Right atrium auricular region (tissue), 2 donors: Measurements from ENCODE around the gene BTNL8. TPM values are rescaled to one million over a fixed set of nuclear protein-coding genes. Genes with fewer than 3 reads are reported as not detected.

Experiments used
- DNase-seq: peaks from one replicate; pipeline ENCODE4 v3.0.0-alpha.2; 2019; ENCODE audit warnings: low spot score
- H3K27ac ChIP-seq, 2 donors: fragments of 200-600 bp; sonication (generic); 1 replicate in 1 of 2; 2 replicates in 1 of 2; pipeline ENCODE4 v1.5.1; 2016 to 2019
- H3K27me3 ChIP-seq, 2 donors: fragments of 200-600 bp; sonication (generic); one replicate each; pipeline versions ENCODE4 v1.5.1 to v1.6.0; 2017 to 2019
- H3K36me3 ChIP-seq: fragments of 200-600 bp; sonication (generic); one replicate; pipeline ENCODE4 v1.5.1; 2016
- H3K4me1 ChIP-seq, 2 donors: fragments of 200-600 bp; sonication (generic); one replicate each; pipeline versions ENCODE4 v1.5.1 to v1.6.0; 2017 to 2019
- H3K4me3 ChIP-seq, 2 donors: fragments of 200-600 bp; sonication (generic); 1 replicate in 1 of 2; 2 replicates in 1 of 2; pipeline ENCODE4 v1.5.1; 2017 to 2019; ENCODE audit warnings: mild to moderate bottlenecking in 1 of 2, moderate library complexity in 1 of 2
- H3K9me3 ChIP-seq, 2 donors: fragments of 200-600 bp; sonication (generic); one replicate each; pipeline ENCODE4 v1.5.1; 2019
- total RNA-seq, 2 donors: library from RNA; depleted of rRNA; stranded (reverse); fragments of >200 nt; gene quantifications; one replicate each; pipeline ENCODE4 v1.1.0, GENCODE V29; 2016
- TF ChIP-seq, protein P1 (sequence below), 2 donors: fragments of 200-600 bp; sonication (generic); IDR thresholded peaks; one replicate each; pipeline ENCODE4 v1.5.1; 2019; ENCODE audit warnings: antibody characterized with exemption in 2 of 2

Gene BTNL8
- total RNA-seq, 2 donors from 2014 or later: 0.48 to 0.59 TPM

DNA sequence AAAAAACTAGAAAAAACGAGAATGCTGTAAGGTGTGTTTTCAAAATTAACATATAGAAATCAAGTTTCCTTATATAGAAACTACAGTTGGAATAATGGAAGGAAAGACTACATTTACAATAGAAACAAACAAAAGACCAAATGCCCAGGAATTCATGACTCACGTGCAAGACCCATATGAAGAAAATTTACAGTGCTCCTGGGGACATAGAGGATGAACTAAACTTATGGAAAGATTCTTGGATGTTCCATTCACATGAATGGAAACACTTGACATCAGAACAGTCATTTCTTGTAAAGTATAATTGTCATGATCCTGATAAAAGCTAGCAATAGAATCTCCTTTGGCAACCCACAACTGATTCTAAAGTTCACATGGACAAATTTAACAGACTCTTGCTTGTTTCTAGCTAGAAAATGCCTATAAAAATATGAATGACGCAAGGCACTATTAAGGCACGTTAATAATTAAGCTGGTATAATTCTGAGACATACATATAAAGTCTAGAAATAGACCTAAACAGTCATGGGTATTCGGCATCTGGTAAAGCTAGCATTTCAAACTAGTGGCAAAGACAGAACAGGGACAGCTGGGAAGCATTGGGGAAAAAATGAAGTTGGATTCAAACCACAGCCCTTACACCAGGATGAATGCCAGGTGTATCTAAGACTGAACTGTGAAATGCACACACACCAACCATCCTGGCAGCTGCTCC, 32.8 kb upstream of the BTNL8 start:
- no peaks in the 10 kb centered on the region for H3K36me3 ChIP-seq
- no peak overlapping the region for H3K27ac ChIP-seq
- no peaks in the 10 kb centered on the region for H3K9me3 ChIP-seq
- H3K27me3 ChIP-seq: no peaks in the 10 kb centered on the region
- TF ChIP-seq, protein P1, sequence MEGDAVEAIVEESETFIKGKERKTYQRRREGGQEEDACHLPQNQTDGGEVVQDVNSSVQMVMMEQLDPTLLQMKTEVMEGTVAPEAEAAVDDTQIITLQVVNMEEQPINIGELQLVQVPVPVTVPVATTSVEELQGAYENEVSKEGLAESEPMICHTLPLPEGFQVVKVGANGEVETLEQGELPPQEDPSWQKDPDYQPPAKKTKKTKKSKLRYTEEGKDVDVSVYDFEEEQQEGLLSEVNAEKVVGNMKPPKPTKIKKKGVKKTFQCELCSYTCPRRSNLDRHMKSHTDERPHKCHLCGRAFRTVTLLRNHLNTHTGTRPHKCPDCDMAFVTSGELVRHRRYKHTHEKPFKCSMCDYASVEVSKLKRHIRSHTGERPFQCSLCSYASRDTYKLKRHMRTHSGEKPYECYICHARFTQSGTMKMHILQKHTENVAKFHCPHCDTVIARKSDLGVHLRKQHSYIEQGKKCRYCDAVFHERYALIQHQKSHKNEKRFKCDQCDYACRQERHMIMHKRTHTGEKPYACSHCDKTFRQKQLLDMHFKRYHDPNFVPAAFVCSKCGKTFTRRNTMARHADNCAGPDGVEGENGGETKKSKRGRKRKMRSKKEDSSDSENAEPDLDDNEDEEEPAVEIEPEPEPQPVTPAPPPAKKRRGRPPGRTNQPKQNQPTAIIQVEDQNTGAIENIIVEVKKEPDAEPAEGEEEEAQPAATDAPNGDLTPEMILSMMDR (IDR thresholded peaks at IDR 0.05): no peak
- no peaks in the 10 kb centered on the region for H3K4me1 ChIP-seq
- no peak overlapping the region for H3K4me3 ChIP-seq
- DNase-seq: no peak

DNA sequence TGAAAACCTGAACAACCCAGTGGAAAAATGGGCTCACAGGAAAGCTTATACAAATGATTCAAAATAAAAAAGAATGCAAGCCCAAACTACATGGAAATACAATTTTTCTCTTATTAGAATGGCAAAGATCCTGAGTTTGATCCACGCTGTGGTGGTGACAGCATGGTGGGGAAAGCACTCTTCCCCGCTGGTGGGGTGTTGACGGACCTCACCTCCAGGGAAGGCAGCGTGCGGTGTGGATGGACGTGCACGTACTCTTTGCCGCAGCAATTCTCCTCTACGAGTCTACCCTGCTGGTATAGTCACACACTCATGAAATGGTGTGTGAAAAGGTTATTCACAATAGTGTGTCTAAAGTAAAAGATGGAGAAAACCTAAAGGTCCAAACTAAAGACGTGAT, 32.0 kb upstream of the BTNL8 start:
- Histone ChIP-seq H3K9me3 (no peaks in the 10 kb centered on the region), H3K36me3 (no peaks in the 10 kb centered on the region), H3K27ac (no peak overlapping the region), H3K27me3 (no peaks in the 10 kb centered on the region), H3K4me1 (no peaks in the 10 kb centered on the region), H3K4me3 (no peak overlapping the region)
- DNase-seq: no peak
- TF ChIP-seq, protein P1 (IDR thresholded peaks at IDR 0.05): no peak

DNA sequence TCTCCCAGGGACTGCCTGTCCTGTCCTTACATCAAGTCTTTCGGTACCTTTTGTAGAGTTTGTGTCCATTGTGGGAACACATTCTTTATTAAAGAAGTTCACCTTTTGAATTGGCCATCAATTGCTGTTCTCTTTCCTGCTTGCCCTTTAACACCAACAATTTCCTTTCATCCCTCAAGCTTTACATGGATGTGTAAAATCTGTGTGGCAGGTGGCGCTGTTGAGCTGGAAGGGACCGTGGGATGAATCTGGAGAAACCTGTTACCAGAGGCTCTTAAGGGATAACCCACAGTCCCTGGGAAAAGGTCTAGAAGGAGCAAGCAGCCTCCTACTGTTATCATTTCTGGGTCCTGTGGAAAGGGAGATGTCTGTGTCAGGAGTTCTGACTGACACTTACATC, 30.0 kb upstream of the BTNL8 start:
- TF ChIP-seq, protein P1 (IDR thresholded peaks at IDR 0.05): peak; percentile 73 to 76

DNA sequence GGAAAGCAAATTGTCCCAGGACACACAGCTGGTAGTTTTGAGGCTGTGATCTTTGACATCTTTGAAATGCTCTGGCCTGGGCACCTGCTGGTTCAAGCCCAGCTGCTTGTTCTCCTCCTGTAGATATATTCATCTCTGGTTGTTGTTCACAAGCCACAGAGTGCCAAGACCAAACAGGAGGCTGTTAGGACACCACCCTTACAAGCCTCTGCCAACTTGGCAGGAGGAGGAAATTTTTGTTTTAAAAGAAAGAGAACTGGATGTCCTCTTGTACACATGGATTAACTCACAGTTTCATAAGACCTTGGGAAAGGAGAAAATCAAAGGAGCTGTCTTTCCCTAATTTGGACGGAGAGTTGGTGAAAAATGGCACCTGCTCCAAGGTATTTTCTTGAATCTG, 29.4 kb upstream of the BTNL8 start:
- H3K27ac ChIP-seq: no peak overlapping the region
- DNase-seq: no peak
- H3K4me1 ChIP-seq: no peaks in the 10 kb centered on the region
- H3K27me3 ChIP-seq: no peaks in the 10 kb centered on the region
- H3K9me3 ChIP-seq: no peaks in the 10 kb centered on the region
- H3K36me3 ChIP-seq: no peaks in the 10 kb centered on the region
- TF ChIP-seq, protein P1 (IDR thresholded peaks at IDR 0.05): no peak
- no peak overlapping the region for H3K4me3 ChIP-seq

More for the DNA sequence above, 30.0 kb upstream of the BTNL8 start:
- H3K27me3 ChIP-seq: no peaks in the 10 kb centered on the region
- no peaks in the 10 kb centered on the region for H3K36me3 ChIP-seq
- H3K27ac ChIP-seq: no peak overlapping the region
- no peak overlapping the region for H3K4me3 ChIP-seq
- no peaks in the 10 kb centered on the region for H3K4me1 ChIP-seq
- H3K9me3 ChIP-seq: no peaks in the 10 kb centered on the region
- peak; percentile 89 for DNase-seq

DNA sequence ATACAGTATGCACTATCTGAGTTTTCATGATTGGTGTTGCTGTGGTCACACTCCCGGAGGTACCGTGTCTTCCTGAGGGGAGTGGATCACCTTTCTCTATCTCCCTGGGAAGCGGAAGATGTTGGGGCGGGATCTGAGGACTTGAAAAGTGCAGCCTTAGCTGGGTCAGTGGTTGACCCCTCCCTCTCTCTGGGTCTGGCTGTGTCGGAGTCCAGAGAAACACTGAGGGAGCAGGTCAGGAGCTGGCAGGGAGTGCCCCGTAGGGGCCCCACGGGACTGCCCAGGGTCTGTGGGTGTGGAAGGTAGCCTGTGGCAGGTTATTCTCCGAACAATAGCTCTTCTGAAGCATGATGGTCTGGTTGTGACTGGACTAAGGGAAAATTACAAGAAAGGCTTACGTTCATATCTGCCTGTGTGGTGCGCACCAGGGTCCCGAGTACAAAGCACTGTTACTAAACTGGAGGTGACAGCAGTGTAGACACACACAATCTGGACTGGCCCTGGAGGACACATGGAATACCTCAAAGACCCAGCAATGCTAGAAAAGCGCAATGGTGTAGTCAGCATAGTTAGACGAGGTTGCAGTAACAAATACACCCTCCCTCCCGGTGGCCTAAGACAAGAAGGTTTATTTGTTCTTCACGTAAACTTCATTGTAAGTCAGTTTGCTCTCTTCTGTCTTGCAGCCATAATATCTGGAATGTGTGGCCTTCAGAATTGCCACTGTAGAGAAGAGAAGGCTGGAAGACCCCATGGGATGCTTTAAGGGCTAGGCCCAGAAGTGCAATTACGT, 28.5 kb upstream of the BTNL8 start:
- no peak for DNase-seq
- no peaks in the 10 kb centered on the region for H3K27me3 ChIP-seq
- H3K4me3 ChIP-seq: no peak overlapping the region
- H3K4me1 ChIP-seq: no peaks in the 10 kb centered on the region
- H3K36me3 ChIP-seq: no peaks in the 10 kb centered on the region
- H3K27ac ChIP-seq: no peak overlapping the region
- H3K9me3 ChIP-seq: no peaks in the 10 kb centered on the region
- TF ChIP-seq, protein P1 (IDR thresholded peaks at IDR 0.05): no peak
